NT2/D1 (cell line): ENCODE measurements around the gene ZNF438.

Source experiments
- DNase-seq: peaks from one replicate; pipeline ENCODE4 v3.0.0-alpha.2; 2011; ENCODE audit warnings: low read depth, low spot score
- H3K27me3 ChIP-seq: 2 replicates; pipeline ENCODE4 v1.6.0; 2011; ENCODE audit warnings: mild to moderate bottlenecking; ENCODE audit not compliant: insufficient read length, insufficient read depth
- H3K36me3 ChIP-seq: 2 replicates; pipeline ENCODE4 v1.6.1; 2011; ENCODE audit warnings: mild to moderate bottlenecking, low read length, mixed read lengths; ENCODE audit not compliant: insufficient read depth, insufficient read length
- H3K4me1 ChIP-seq: 2 replicates; pipeline ENCODE4 v1.5.1; 2011; ENCODE audit not compliant: insufficient read depth, insufficient read length
- H3K4me3 ChIP-seq: 2 replicates; pipeline ENCODE4 v1.5.1; 2011; ENCODE audit warnings: low read depth; ENCODE audit not compliant: insufficient read length
- H3K9ac ChIP-seq: 2 replicates; pipeline ENCODE4 v1.6.0; 2011; ENCODE audit warnings: low read depth; ENCODE audit not compliant: insufficient read length
- H3K9me3 ChIP-seq: 2 replicates; pipeline ENCODE4 v1.5.1; 2011; ENCODE audit warnings: mild to moderate bottlenecking, low read length; ENCODE audit not compliant: insufficient read depth
- SUZ12 ChIP-seq: IDR thresholded peaks from 2 replicates; pipeline ENCODE4 v1.6.1; 2011; ENCODE audit not compliant: insufficient read length, insufficient read depth; ENCODE audit errors: extremely low read depth
- YY1 ChIP-seq: IDR thresholded peaks from 2 replicates; pipeline ENCODE4 v1.6.1; 2011; ENCODE audit not compliant: insufficient read length, insufficient read depth
- ZNF274 ChIP-seq: IDR thresholded peaks from 2 replicates; pipeline ENCODE4 v1.6.1; 2011; ENCODE audit warnings: mild to moderate bottlenecking, low read depth, low read length

ZNF438 gene

DNA sequence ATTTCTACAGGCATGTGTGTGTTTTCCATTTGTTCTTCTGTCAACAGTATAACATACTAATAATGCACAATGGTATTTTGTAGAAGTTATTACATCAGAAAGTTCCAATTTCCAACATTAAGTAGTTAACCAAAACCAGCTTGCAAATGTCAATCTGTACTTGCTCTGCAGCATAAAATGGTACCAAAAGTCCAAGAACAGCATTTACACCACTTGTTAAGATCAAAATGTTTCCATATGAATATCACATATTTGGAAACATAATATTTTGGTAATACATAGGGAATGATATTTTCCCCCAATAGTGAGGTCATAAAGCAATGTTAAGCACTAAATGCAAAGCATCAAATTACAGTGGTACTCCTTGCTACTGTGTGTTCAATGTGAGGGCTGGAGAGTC, 162.1 kb downstream of the ZNF438 start:
- H3K4me1 ChIP-seq: no peaks in the 10 kb centered on the region
- no peak overlapping the region for H3K9ac ChIP-seq
- no peaks in the 10 kb centered on the region for H3K9me3 ChIP-seq
- TF ChIP-seq ZNF274 (no peak), YY1 (no peak), SUZ12 (no peak)
- no peaks in the 10 kb centered on the region for H3K36me3 ChIP-seq
- no peaks in the 10 kb centered on the region for H3K27me3 ChIP-seq
- no peak for DNase-seq
- no peak overlapping the region for H3K4me3 ChIP-seq

- no peak overlapping the region for H3K9ac ChIP-seq
- H3K4me1 ChIP-seq: peaks cover under 1% of the 10 kb centered on the region
- no peak for DNase-seq
- TF ChIP-seq ZNF274 (no peak), SUZ12 (no peak), YY1 (no peak)
- no peak overlapping the region for H3K4me3 ChIP-seq
- H3K9me3 ChIP-seq: no peaks in the 10 kb centered on the region
- no peaks in the 10 kb centered on the region for H3K27me3 ChIP-seq
- no peaks in the 10 kb centered on the region for H3K36me3 ChIP-seq
These were observed 163.1 kb downstream of the ZNF438 start for GRCh38 chr10:30868611-30869010.

GRCh38 chr10:30866896-30867295, 164.8 kb downstream of the ZNF438 start:
- H3K9ac ChIP-seq: no peak overlapping the region
- DNase-seq: no peak
- peaks cover 3% of the 10 kb centered on the region for H3K4me1 ChIP-seq
- H3K9me3 ChIP-seq: no peaks in the 10 kb centered on the region
- TF ChIP-seq ZNF274 (no peak), YY1 (no peak), SUZ12 (no peak)
- H3K27me3 ChIP-seq: no peaks in the 10 kb centered on the region
- H3K36me3 ChIP-seq: no peaks in the 10 kb centered on the region
- H3K4me3 ChIP-seq: no peak overlapping the region

DNA sequence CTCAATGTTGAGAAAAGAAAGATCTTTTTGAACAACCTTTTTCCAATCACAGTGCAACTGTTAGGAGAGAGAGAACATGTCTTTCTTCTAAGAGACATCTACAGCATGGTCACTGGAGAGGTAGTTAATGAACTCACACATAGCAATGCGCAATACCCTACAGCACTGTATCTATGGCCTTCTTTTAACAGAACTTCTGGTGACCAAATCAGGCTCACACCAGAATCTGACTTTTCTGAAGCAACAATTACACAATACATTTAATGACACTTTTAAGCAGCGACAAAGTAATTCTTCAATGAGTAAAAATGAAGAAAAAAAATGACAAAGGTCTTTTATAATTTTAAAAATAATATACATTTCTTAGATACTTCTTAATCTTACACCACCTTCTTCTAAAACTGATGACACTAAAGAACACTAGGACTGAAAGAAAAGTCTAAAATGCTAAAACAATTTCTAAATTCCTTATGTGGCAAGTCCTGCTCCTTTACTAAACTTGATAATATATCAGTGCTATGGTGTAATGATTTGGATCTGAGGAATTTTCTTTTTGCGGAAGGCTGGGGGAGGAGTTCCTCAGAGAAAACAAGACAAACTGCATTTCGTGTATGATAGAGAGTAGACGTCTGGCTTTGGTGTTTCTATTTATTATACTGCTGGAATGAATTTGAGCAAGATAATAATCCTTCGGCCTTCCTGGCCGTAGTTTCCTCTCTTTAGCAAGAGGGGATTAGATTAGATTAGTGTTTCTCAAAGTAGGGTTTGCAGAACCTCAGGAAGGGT, 166.3 kb downstream of the ZNF438 start:
- H3K9ac ChIP-seq: no peak overlapping the region
- H3K27me3 ChIP-seq: no peaks in the 10 kb centered on the region
- no peaks in the 10 kb centered on the region for H3K36me3 ChIP-seq
- peaks cover 3% of the 10 kb centered on the region for H3K4me1 ChIP-seq
- no peak overlapping the region for H3K4me3 ChIP-seq
- DNase-seq: no peak
- TF ChIP-seq ZNF274 (no peak), YY1 (no peak), SUZ12 (no peak)
- H3K9me3 ChIP-seq: no peaks in the 10 kb centered on the region

DNA sequence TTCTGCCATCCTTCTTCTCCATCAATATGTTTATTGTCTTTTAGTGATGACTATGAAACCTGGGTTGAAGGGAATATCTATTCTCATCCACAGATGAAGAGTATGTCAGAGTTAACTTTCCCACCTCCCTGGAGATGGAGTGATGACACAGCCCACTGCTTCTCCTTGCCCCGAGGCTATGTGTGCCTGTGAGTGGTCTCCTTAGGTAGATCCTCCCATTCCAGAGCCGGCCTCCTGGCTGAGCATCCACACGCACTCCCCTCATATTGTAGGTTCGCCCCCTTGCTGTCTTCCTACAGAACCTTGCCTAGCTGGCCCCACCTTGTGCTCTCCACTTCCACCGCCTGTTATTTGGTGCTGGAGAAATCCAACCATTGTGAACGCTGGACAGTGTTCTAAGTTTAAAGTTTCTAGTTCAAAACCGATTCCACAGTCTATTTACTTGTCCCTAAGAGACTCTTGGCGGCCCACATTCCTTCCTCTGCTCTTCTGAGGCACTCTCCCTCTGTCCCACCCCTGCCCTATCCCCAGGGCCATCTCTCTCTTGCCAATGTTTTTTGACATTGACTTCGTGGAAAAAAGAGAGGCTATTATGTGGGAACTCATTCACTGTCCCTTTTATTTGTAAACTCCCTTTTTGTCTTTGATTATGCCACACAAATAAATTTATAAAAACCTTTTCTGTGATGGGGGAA, 168.0 kb downstream of the ZNF438 start:
- no peak for TF ChIP-seq YY1
- no peak for TF ChIP-seq SUZ12
- TF ChIP-seq ZNF274: no peak
- Histone ChIP-seq H3K27me3 (no peaks in the 10 kb centered on the region), H3K36me3 (no peaks in the 10 kb centered on the region), H3K9ac (no peak overlapping the region), H3K9me3 (no peaks in the 10 kb centered on the region), H3K4me1 (peaks cover 3% of the 10 kb centered on the region), H3K4me3 (no peak overlapping the region)
- no peak for DNase-seq

GRCh38 chr10:30862486-30862885, 169.2 kb downstream of the ZNF438 start:
- Histone ChIP-seq H3K27me3 (no peaks in the 10 kb centered on the region), H3K9me3 (no peaks in the 10 kb centered on the region), H3K4me3 (no peak overlapping the region), H3K36me3 (no peaks in the 10 kb centered on the region), H3K9ac (no peak overlapping the region), H3K4me1 (peaks cover 3% of the 10 kb centered on the region)
- DNase-seq: no peak
- no peak for TF ChIP-seq SUZ12
- TF ChIP-seq ZNF274: no peak
- no peak for TF ChIP-seq YY1

DNA sequence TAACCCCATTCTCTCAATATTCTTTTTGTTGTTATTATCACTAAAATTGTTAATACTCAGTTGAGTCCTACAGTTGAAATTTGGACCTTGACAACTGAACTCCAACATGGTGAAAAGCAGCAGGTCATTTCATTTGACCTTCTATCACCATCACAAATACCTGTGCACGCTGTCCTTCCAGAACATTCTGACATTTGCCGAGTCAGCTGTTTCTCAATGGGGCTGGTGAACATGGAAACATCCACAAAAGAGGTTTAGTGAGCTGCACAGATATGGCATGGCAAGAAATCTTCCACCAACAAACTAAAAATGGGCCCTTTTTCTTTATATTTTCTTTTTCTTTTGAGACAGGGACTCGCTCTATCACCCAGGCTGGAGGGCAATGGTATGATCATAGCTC, 169.7 kb downstream of the ZNF438 start:
- DNase-seq: no peak
- H3K4me3 ChIP-seq: no peak overlapping the region
- TF ChIP-seq ZNF274 (no peak), SUZ12 (no peak), YY1 (no peak)
- peaks cover 3% of the 10 kb centered on the region for H3K4me1 ChIP-seq
- H3K27me3 ChIP-seq: no peaks in the 10 kb centered on the region
- H3K9ac ChIP-seq: no peak overlapping the region
- H3K9me3 ChIP-seq: no peaks in the 10 kb centered on the region
- H3K36me3 ChIP-seq: no peaks in the 10 kb centered on the region
